Prostate gland (tissue), 2 donors: ENCODE data around the gene SMIM17. TPM values are rescaled to one million over a fixed set of nuclear protein-coding genes. Genes with fewer than 3 reads are reported as not detected.
"Not testable (repeated sequence)": the region's sequence is repeated elsewhere in the genome, so short reads cannot be mapped to it uniquely, and the experiment has no call there.

Experiments used
- DNase-seq: peaks from one replicate; pipeline ENCODE4 v3.0.0-alpha.2; 2019; ENCODE audit warnings: low spot score
- H3K27ac ChIP-seq, 2 donors: fragments of 200-600 bp; sonication (generic); 2 replicates each; pipeline ENCODE4 v1.5.1; 2017 to 2019
- H3K27me3 ChIP-seq: fragments of 200-600 bp; sonication (generic); replicated peaks from 2 replicates; pipeline ENCODE4 v1.5.1; 2019; ENCODE audit not compliant: insufficient read depth
- H3K36me3 ChIP-seq, 2 donors: fragments of 200-600 bp; sonication (generic); 1 replicate in 1 of 2; 2 replicates in 1 of 2; pipeline versions ENCODE4 v1.5.1 to v1.8.1; 2017 to 2019
- H3K4me1 ChIP-seq: fragments of 200-600 bp; sonication (generic); replicated peaks from 2 replicates; pipeline ENCODE4 v1.5.1; 2019
- H3K4me3 ChIP-seq, 2 donors: fragments of 200-600 bp; sonication (generic); 2 replicates each; pipeline ENCODE4 v1.5.1; 2017 to 2019
- H3K9me3 ChIP-seq: fragments of 200-600 bp; sonication (generic); 2 replicates; pipeline ENCODE4 v1.5.1; 2017
- POLR2A ChIP-seq: fragments of 450-650 bp; IDR thresholded peaks from one replicate; pipeline ENCODE4 v1.6.1; 2016; ENCODE audit warnings: antibody characterized with exemption, mild to moderate bottlenecking
- POLR2AphosphoS5 ChIP-seq: sonication (generic); formaldehyde crosslinking; IDR thresholded peaks from one replicate; pipeline ENCODE4 v1.6.1; 2017; ENCODE audit warnings: antibody characterized with exemption
- WGBS: methylation state at CpG from one replicate; pipeline ENCODE4 v1.1.5; 2018; 5-methylcytosine and 5-hydroxymethylcytosine counted together
- intact Hi-C: fragments of 100-400 bp; cut with DNase I; formaldehyde crosslinking; loops from one replicate; pipeline ENCODE4 v1.14.2; 2022
- total RNA-seq, 2 donors: library from RNA; depleted of rRNA; stranded (reverse); fragments of >200 nt; gene quantifications; one replicate each; pipeline ENCODE4 v1.1.0, GENCODE V29; 2016
- TF ChIP-seq, protein P1 (sequence below), 4 experiments: fragments of 200-600 bp in 2 of 4; fragments of 450-650 bp in 2 of 4; sonication (generic) in 2 of 4; IDR thresholded peaks; 1 replicate in 3 of 4; 2 replicates in 1 of 4; pipeline ENCODE4 v1.5.1; 2016 to 2019; ENCODE audit warnings: antibody characterized with exemption in 4 of 4, mild to moderate bottlenecking in 2 of 4, moderate library complexity in 2 of 4

Gene SMIM17
- total RNA-seq, 2 donors from 2014 or later: not detected

DNA sequence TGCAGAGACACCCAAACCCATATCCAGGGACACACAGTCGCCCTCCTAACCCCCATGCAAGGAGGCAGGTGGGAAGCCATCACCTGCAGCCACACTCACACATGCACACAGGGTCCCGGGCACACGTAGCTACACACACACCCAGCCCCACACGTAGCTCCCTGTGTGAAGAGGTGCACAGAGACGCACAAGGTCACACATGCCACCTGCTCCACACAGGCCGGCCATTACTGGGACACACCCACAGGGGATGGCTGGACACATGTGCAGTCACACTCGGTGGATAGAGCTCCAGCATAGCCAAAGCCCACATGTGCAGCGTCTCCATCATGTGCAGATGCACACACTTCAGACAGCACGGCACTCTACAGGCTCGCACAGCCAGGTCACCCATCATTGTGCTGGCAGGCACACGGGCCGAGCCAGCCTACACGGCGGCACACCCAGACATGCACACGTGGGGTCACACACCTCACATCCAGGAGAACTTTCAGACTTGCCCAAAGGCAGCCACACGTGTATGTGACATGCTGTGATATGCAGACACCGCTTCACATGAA lies 27.5 kb downstream of the SMIM17 start:
- H3K4me3 ChIP-seq: peak overlapping the region in 1 of 2 donors; percentile 40
- no peaks in the 10 kb centered on the region for H3K9me3 ChIP-seq
- no peak for DNase-seq
- TF ChIP-seq, protein P1, sequence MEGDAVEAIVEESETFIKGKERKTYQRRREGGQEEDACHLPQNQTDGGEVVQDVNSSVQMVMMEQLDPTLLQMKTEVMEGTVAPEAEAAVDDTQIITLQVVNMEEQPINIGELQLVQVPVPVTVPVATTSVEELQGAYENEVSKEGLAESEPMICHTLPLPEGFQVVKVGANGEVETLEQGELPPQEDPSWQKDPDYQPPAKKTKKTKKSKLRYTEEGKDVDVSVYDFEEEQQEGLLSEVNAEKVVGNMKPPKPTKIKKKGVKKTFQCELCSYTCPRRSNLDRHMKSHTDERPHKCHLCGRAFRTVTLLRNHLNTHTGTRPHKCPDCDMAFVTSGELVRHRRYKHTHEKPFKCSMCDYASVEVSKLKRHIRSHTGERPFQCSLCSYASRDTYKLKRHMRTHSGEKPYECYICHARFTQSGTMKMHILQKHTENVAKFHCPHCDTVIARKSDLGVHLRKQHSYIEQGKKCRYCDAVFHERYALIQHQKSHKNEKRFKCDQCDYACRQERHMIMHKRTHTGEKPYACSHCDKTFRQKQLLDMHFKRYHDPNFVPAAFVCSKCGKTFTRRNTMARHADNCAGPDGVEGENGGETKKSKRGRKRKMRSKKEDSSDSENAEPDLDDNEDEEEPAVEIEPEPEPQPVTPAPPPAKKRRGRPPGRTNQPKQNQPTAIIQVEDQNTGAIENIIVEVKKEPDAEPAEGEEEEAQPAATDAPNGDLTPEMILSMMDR (IDR thresholded peaks at IDR 0.05): no peak
- TF ChIP-seq POLR2A: no peak
- intact Hi-C loops: no loop called here
- 76% methylated on average over 16 of the region's 17 CpGs for WGBS
- H3K27me3 ChIP-seq: no peaks in the 10 kb centered on the region
- no peak overlapping the region for H3K27ac ChIP-seq
- H3K4me1 ChIP-seq: no peaks in the 10 kb centered on the region
- no peaks in the 10 kb centered on the region for H3K36me3 ChIP-seq

DNA sequence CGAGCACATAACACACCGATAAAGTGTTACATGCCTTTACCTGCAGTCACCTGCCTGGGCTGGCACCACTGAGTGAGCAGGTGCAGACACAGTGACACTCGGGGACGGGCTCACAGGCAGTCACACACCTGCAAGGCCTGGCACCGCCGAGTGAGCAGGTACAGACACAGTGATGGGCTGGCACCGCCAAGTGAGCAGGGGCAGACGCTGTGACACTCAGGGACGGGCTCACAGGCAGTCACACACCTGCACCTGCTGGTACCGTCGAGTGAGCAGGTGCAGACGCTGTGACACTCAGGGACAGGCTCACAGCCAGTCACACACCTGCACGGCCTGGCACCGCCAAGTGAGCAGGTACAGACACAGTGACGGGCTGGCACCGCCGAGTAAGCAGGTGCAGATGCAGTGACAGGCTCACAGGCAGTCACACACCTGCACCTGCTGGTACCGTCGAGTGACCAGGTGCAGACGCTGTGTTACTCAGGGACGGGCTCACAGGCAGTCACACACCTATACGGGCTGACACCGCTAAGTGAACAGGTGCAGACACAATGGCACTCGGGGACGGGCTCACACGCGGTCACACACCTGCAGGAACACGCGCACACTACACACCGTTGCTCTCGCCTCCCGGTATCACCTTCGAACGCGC lies 28.1 kb downstream of the SMIM17 start:
- DNase-seq: no peak
- no peaks in the 10 kb centered on the region for H3K27me3 ChIP-seq
- no peaks in the 10 kb centered on the region for H3K4me1 ChIP-seq
- no peaks in the 10 kb centered on the region for H3K36me3 ChIP-seq
- intact Hi-C loops: no loop called here
- no peak overlapping the region for H3K27ac ChIP-seq
- no peaks in the 10 kb centered on the region for H3K9me3 ChIP-seq
- peak overlapping the region; percentile 39 to 40 for H3K4me3 ChIP-seq
- 15% methylated on average over 35 of the region's 35 CpGs for WGBS
- TF ChIP-seq POLR2A: no peak
- TF ChIP-seq, protein P1 (IDR thresholded peaks at IDR 0.05): no peak
- TF ChIP-seq POLR2AphosphoS5: no peak

- 2% methylated on average over 20 of the region's 32 CpGs for WGBS
- Histone ChIP-seq H3K4me3 (peak within 1 kb of the TSS; percentile 39 to 40), H3K36me3 (no peaks in the 10 kb centered on the region), H3K4me1 (no peaks in the 10 kb centered on the region), H3K27me3 (no peaks in the 10 kb centered on the region), H3K27ac (no peak within 1 kb of the TSS), H3K9me3 (no peaks in the 10 kb centered on the region)
- peak; percentile 79 for DNase-seq
- intact Hi-C loops: no loop called here
- TF ChIP-seq POLR2A (no peak), POLR2AphosphoS5 (peak; percentile 78)
- TF ChIP-seq, protein P1 (IDR thresholded peaks at IDR 0.05): peak in 2 of 4 experiments; percentile 41 to 42
Measured at GRCh38 chr19:56671613-56671994, 28.6 kb downstream of the SMIM17 start, which contains the start of gene ZNF835. TSS of gene ZNF835 (minus strand) at chr19:56671757. CDS start at chr19:56665198, 6,559 bp downstream.

- H3K27me3 ChIP-seq, DNase-seq, H3K27ac ChIP-seq, intact Hi-C loops, H3K9me3 ChIP-seq, H3K4me3 ChIP-seq, H3K4me1 ChIP-seq, H3K36me3 ChIP-seq: not testable (repeated sequence)
- 94% methylated on average over 2 of the region's 2 CpGs for WGBS
Measured at GRCh38 chr19:56672610-56673009, 29.7 kb downstream of the SMIM17 start.

DNA sequence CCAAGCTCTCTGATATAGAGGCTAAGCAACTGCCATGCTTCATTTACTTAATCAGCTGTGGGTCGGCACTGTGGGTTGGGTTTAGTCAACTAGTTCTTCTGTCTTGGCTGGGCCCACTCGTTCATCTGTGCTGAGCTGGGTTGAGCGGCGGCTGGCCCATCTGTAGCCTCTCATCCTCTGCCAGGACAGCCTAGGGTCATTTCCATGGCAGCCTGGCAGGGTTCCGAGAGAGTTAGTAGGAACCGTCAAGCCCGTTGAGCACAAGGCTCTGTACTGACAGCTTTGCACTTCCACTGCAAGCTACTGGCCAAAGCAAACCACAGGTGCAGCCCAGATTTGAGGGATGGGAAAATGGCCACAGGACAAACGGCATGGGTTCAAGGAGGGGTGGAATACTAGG lies 35.2 kb downstream of the SMIM17 start:
- DNase-seq: no peak
- WGBS: 90% methylated on average over 8 of the region's 8 CpGs
- no peaks in the 10 kb centered on the region for H3K4me1 ChIP-seq
- H3K27ac ChIP-seq: no peak overlapping the region
- no peak overlapping the region for H3K4me3 ChIP-seq
- intact Hi-C loops: no loop called here
- H3K36me3 ChIP-seq: no peaks in the 10 kb centered on the region
- H3K27me3 ChIP-seq: no peaks in the 10 kb centered on the region
- H3K9me3 ChIP-seq: no peaks in the 10 kb centered on the region
- TF ChIP-seq, protein P1 (IDR thresholded peaks at IDR 0.05): no peak
- TF ChIP-seq POLR2AphosphoS5 (no peak), POLR2A (no peak)
